Measurements from ENCODE around the gene OR4A16. TPM values are rescaled to one million over a fixed set of nuclear protein-coding genes. Genes with fewer than 3 reads are reported as not detected.

The OR4A16 gene
- not detected in 2 replicates for total RNA-seq

GRCh38 chr11:55342901-55343300, at the start of gene OR4A16:
OR4A16 (plus strand) TSS chr11:55343201; CDS start chr11:55343201, 0 bp downstream.

GRCh38 chr11:55367674-55368073, 24.7 kb downstream of the OR4A16 start, which contains the start of gene OR4A15:
OR4A15 (plus strand) TSS chr11:55367974; CDS start chr11:55367974, 0 bp downstream.

Other genes with a start within 250 kb of the OR4A16 start
- gene TRIM48, start 81.0 kb upstream of the OR4A16 start, total RNA-seq, result not detected in 2 replicates
- gene OR4A15, start 24.8 kb downstream of the OR4A16 start, total RNA-seq, result not detected in 2 replicates
- gene OR4C15, start 211.3 kb downstream of the OR4A16 start, total RNA-seq, result not detected in 2 replicates
- gene OR4C16, start 228.9 kb downstream of the OR4A16 start, total RNA-seq, result not detected in 2 replicates

Measured in thoracic aorta endothelial cell (primary cell).